Superior temporal gyrus (tissue), 1 donor: ENCODE data around the gene AMDHD2.
"Not testable (repeated sequence)": the region's sequence is repeated elsewhere in the genome, so short reads cannot be mapped to it uniquely, and the experiment has no call there.

Experiments used
- DNase-seq: peaks from one replicate; pipeline ENCODE4 v3.0.0-alpha.2; 2016; ENCODE audit errors: extremely low spot score

The AMDHD2 gene

DNA sequence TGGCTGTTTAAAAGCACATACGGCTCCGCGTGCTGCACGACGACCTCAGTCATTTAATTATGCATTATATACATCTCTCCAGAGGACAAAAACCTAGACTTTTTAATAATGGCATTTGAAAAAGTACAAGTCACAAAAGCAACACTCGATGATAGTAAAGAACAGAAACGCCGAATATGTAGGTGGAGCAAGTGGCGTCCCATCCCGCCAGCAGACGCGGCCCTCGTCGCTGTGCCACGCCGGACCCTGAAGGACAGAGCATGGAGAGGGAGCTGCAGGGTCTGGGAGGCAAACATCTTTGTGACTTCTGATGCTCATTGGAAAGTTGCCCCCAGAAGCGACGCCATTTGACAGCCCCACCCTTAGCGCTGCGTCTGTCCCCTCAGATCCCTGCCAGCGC lies 55.7 kb downstream of the AMDHD2 start:
- not testable (repeated sequence) for DNase-seq

DNA sequence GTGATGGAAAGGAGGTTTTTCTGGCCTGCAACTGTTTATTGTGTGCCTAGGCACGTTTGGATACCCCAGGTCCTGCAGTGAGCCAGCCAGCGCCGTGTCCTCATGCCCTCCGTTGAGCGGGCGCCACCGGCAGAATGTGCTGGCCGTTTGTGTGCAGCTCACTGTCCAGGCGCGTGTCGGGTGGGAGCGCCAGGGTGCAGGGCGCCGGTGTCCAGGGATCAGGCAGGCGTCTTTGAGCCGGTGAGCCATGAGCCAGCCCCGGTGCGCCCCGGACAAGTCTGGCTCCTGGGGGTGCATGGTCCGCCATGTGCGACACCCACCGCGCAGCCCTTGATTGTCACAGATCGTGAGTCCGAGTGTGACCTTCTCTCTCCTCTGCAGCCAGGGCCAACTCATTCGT lies 56.9 kb downstream of the AMDHD2 start:
- not testable (repeated sequence) for DNase-seq

DNA sequence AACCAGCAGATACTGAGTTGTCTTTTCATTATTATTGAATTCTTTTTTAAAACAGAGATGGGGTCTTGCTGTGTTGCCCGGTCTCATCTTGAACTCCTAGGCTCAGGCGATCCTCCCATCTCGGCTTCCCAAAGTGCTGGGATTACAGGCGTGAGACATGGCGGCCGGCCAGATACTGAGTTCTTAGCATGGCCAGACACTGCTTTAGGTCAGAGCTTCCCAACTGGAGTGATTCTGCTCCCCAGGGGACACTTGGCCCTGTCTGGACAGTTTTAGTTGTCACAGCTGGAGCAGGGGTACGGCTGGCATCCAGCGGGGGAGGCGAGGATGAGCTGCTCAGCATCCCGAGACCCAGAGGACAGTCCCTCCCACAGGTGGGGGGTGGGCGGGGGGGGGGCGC lies 58.7 kb downstream of the AMDHD2 start:
- not testable (repeated sequence) for DNase-seq

DNA sequence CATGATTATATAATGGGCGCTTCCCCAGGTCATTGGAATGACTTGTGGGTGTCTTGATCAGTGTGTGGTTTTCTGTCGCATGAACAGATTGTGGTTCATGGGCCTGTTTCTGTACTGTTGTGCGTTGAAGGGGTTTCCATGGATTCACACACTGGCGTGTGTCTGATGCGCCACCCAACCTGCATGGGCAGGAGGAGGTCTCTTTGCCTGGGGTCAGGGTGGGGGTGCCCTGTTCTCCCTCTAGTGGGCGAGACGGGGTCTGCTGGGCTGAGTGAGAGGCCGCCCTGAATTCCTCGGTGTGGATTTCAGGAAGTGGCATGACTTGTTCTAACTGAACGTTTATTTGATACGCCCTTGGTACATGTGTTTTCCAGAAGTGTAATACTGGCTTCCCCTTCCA lies 60.0 kb downstream of the AMDHD2 start:
- DNase-seq, result not testable (repeated sequence)

DNA sequence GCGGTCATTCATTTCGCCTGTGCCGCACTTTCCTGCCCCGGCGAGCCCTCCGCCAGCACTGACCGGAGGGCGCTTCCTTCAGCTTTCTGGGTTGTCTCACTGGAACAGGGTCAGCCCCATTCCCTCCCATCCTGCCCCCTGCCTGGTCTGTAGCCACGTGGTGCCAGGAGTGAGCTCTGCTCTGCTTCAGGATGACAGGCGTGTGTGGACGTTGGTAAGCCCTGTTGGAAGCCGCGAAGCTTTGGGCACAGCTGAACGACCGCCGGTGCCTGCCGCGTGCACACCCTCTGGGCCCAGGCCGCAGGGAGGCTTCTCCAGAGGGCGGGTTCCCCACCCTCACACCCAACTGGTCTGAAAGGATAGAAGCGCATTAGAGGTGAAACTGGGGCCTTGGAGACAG lies 60.6 kb downstream of the AMDHD2 start:
- DNase-seq, result not testable (repeated sequence)
